Sigmoid colon (tissue), 7 donors: ENCODE data around the gene PUDP. TPM values are rescaled to one million over a fixed set of nuclear protein-coding genes. Genes with fewer than 3 reads are reported as not detected.
"Not testable (repeated sequence)": the region's sequence is repeated elsewhere in the genome, so short reads cannot be mapped to it uniquely, and the experiment has no call there.

ENCODE experiments used
- DNase-seq: peaks from one replicate; pipeline ENCODE4 v3.0.0-alpha.2; 2019
- H3K27ac ChIP-seq, 4 donors: fragments of 200-600 bp; sonication (generic); one replicate each; pipeline ENCODE4 v1.5.1; 2016 to 2019; ENCODE audit warnings: mild to moderate bottlenecking in 1 of 4
- H3K27me3 ChIP-seq, 3 donors: fragments of 200-600 bp; sonication (generic); one replicate each; pipeline ENCODE4 v1.5.1; 2019; ENCODE audit warnings: mild to moderate bottlenecking in 1 of 3
- H3K36me3 ChIP-seq, 4 donors: fragments of 200-600 bp; sonication (generic); one replicate each; pipeline ENCODE4 v1.5.1; 2016 to 2019
- H3K4me1 ChIP-seq, 4 donors: fragments of 200-600 bp; sonication (generic); one replicate each; pipeline ENCODE4 v1.5.1; 2017 to 2019
- H3K4me3 ChIP-seq, 4 donors: fragments of 200-600 bp; sonication (generic); one replicate each; pipeline ENCODE4 v1.5.1; 2017 to 2019; ENCODE audit warnings: mild to moderate bottlenecking in 2 of 4, moderate library complexity in 1 of 4
- H3K9me3 ChIP-seq, 4 donors: fragments of 200-600 bp in 3 of 4; sonication (generic) in 3 of 4; one replicate each; pipeline versions ENCODE4 v1.5.1 to v1.6.1; 2013 to 2019
- CTCF ChIP-seq, 4 experiments: fragments of 450-650 bp in 3 of 4; fragments of 200-600 bp in 1 of 4; IDR thresholded peaks; one replicate each; pipeline ENCODE4 v1.5.1; 2016 to 2019; ENCODE audit warnings: antibody characterized with exemption in 4 of 4, mild to moderate bottlenecking in 3 of 4, moderate library complexity in 2 of 4
- EP300 ChIP-seq, 4 donors: sonication (generic); formaldehyde crosslinking; IDR thresholded peaks; one replicate each; pipeline ENCODE4 v1.6.1; 2017; ENCODE audit warnings: antibody characterized with exemption in 4 of 4
- POLR2A ChIP-seq, 2 donors: fragments of 450-650 bp; IDR thresholded peaks; one replicate each; pipeline ENCODE4 v1.6.1; 2016; ENCODE audit warnings: antibody characterized with exemption in 2 of 2, mild to moderate bottlenecking in 2 of 2, moderate library complexity in 2 of 2
- POLR2AphosphoS5 ChIP-seq, 4 donors: sonication (generic); formaldehyde crosslinking; IDR thresholded peaks; one replicate each; pipeline ENCODE4 v1.6.1; 2017; ENCODE audit warnings: antibody characterized with exemption in 4 of 4
- WGBS, 2 donors: extraction: QIAGEN DNeasy Blood & Tissue Kit; methylation state at CpG; one replicate each; pipeline ENCODE4 v1.1.7; 2013; 5-methylcytosine and 5-hydroxymethylcytosine counted together
- intact Hi-C: fragments of 100-400 bp; cut with DNase I; formaldehyde crosslinking; loops from one replicate; pipeline ENCODE4 v1.15.1; 2023
- polyA plus RNA-seq, 3 donors: library from polyadenylated mRNA; stranded (reverse); fragments of 200-250 nt; gene quantifications; one replicate each; pipeline ENCODE4 v1.2.3, GENCODE V29; 2013
- total RNA-seq, 4 donors: library from RNA; depleted of rRNA; stranded (reverse); fragments of >200 nt; gene quantifications; one replicate each; pipeline ENCODE4 v1.1.0, GENCODE V29; 2016
- donor health status: healthy with polysubstance abuse.
- donor health status: Bipolar disorder and iron deficiency.
- donor health status: healthy.

The PUDP gene
- total and polyA plus RNA-seq, 7 donors = 6.9 to 29.4 (median 17.2) TPM

GRCh38 chrX:7027071-7027470 lies 120.9 kb downstream of the PUDP start:
- TF ChIP-seq EP300 (IDR thresholded peaks at IDR 0.05) (no peak), POLR2A (IDR thresholded peaks at IDR 0.05) (no peak), POLR2AphosphoS5 (IDR thresholded peaks at IDR 0.05) (no peak), CTCF (IDR thresholded peaks at IDR 0.05) (no peak)
- intact Hi-C loops = no loop called here
- Histone ChIP-seq H3K36me3 (no peaks in the 10 kb centered on the region), H3K9me3 (no peaks in the 10 kb centered on the region), H3K27ac (no peak overlapping the region), H3K27me3 (no peaks in the 10 kb centered on the region), H3K4me1 (no peaks in the 10 kb centered on the region), H3K4me3 (no peak overlapping the region)
- 21 to 72% methylated on average over 8 of the region's 8 CpGs for WGBS, 2 donors
- no peak for DNase-seq

GRCh38 chrX:7026365-7026764 lies 121.6 kb downstream of the PUDP start:
- H3K36me3 ChIP-seq, H3K4me3 ChIP-seq, DNase-seq, H3K4me1 ChIP-seq, H3K27ac ChIP-seq, intact Hi-C loops, H3K27me3 ChIP-seq, H3K9me3 ChIP-seq: not testable (repeated sequence)
- 82 to 87% methylated on average over 5 of the region's 5 CpGs for WGBS, 2 donors

GRCh38 chrX:7025471-7025870 lies 122.5 kb downstream of the PUDP start:
- Histone ChIP-seq H3K27ac (no peak overlapping the region), H3K4me3 (no peak overlapping the region), H3K4me1 (no peaks in the 10 kb centered on the region), H3K36me3 (no peaks in the 10 kb centered on the region), H3K27me3 (no peaks in the 10 kb centered on the region), H3K9me3 (no peaks in the 10 kb centered on the region)
- WGBS, 2 donors = 81 to 88% methylated on average over 2 of the region's 2 CpGs
- intact Hi-C loops = no loop called here
- no peak for TF ChIP-seq POLR2A (IDR thresholded peaks at IDR 0.05)
- TF ChIP-seq EP300 (IDR thresholded peaks at IDR 0.05) = no peak
- TF ChIP-seq POLR2AphosphoS5 (IDR thresholded peaks at IDR 0.05) = no peak
- no peak for TF ChIP-seq CTCF (IDR thresholded peaks at IDR 0.05)
- no peak for DNase-seq

- Histone ChIP-seq H3K27me3 (no peaks in the 10 kb centered on the region), H3K9me3 (no peaks in the 10 kb centered on the region), H3K4me1 (no peaks in the 10 kb centered on the region), H3K4me3 (no peak overlapping the region), H3K36me3 (no peaks in the 10 kb centered on the region), H3K27ac (no peak overlapping the region)
- 94 to 95% methylated on average over 7 of the region's 7 CpGs for WGBS, 2 donors
- intact Hi-C loops = no loop called here
- DNase-seq = no peak
- TF ChIP-seq CTCF (IDR thresholded peaks at IDR 0.05) = no peak
- TF ChIP-seq POLR2A (IDR thresholded peaks at IDR 0.05) = no peak
- no peak for TF ChIP-seq EP300 (IDR thresholded peaks at IDR 0.05)
- no peak for TF ChIP-seq POLR2AphosphoS5 (IDR thresholded peaks at IDR 0.05)
Measured at GRCh38 chrX:7024850-7025249, 123.1 kb downstream of the PUDP start.

- H3K4me3 ChIP-seq, H3K36me3 ChIP-seq, H3K27ac ChIP-seq, intact Hi-C loops, H3K9me3 ChIP-seq, DNase-seq, H3K4me1 ChIP-seq, H3K27me3 ChIP-seq: not testable (repeated sequence)
- 89 to 91% methylated on average over 3 of the region's 3 CpGs for WGBS, 2 donors
Measured at GRCh38 chrX:7022996-7023395, 125.0 kb downstream of the PUDP start.

GRCh38 chrX:7021991-7022390 lies 126.0 kb downstream of the PUDP start:
- Histone ChIP-seq H3K27me3 (no peaks in the 10 kb centered on the region), H3K4me1 (no peaks in the 10 kb centered on the region), H3K27ac (no peak overlapping the region), H3K36me3 (no peaks in the 10 kb centered on the region), H3K4me3 (no peak overlapping the region), H3K9me3 (no peaks in the 10 kb centered on the region)
- 88 to 96% methylated on average over 4 of the region's 4 CpGs for WGBS, 2 donors
- no peak for DNase-seq
- no peak for TF ChIP-seq POLR2AphosphoS5 (IDR thresholded peaks at IDR 0.05)
- no peak for TF ChIP-seq EP300 (IDR thresholded peaks at IDR 0.05)
- TF ChIP-seq POLR2A (IDR thresholded peaks at IDR 0.05) = no peak
- no peak for TF ChIP-seq CTCF (IDR thresholded peaks at IDR 0.05)
- intact Hi-C loops = no loop called here
